Measurements from ENCODE around the gene TMEM221.

GRCh38 chr19:17481986-17482385 is 33.5 kb upstream of the TMEM221 start:
- TF ChIP-seq ZNF274 (IDR thresholded peaks at IDR 0.05; ENCODE audit: low read depth, low read length): no peak
- TF ChIP-seq YY1 (IDR thresholded peaks at IDR 0.05; ENCODE audit: insufficient read depth, insufficient read length): no peak
